ENCODE results near the gene RALGAPA1.
"Not testable (repeated sequence)": the region's sequence is repeated elsewhere in the genome, so short reads cannot be mapped to it uniquely, and the experiment has no call there.

Gene RALGAPA1

GRCh38 chr14:35841704-35842103 lies 32.6 kb upstream of the RALGAPA1 start:
- not testable (repeated sequence) for H3K4me1 ChIP-seq (ENCODE audit: insufficient read depth, low read length); H3K27me3 ChIP-seq (ENCODE audit: insufficient read depth, low read length); H3K9me3 ChIP-seq (ENCODE audit: insufficient read depth, low read depth, low read length); H3K4me3 ChIP-seq (ENCODE audit: low read length); H3K27ac ChIP-seq (ENCODE audit: low read depth, low read length); H3K9ac ChIP-seq (ENCODE audit: low read depth, low read length)
- H3K36me3 ChIP-seq (ENCODE audit: insufficient read depth, low read length): peaks cover 38% of the 10 kb centered on the region
- WGBS: 92% methylated on average over 2 of the region's 2 CpGs

DNA sequence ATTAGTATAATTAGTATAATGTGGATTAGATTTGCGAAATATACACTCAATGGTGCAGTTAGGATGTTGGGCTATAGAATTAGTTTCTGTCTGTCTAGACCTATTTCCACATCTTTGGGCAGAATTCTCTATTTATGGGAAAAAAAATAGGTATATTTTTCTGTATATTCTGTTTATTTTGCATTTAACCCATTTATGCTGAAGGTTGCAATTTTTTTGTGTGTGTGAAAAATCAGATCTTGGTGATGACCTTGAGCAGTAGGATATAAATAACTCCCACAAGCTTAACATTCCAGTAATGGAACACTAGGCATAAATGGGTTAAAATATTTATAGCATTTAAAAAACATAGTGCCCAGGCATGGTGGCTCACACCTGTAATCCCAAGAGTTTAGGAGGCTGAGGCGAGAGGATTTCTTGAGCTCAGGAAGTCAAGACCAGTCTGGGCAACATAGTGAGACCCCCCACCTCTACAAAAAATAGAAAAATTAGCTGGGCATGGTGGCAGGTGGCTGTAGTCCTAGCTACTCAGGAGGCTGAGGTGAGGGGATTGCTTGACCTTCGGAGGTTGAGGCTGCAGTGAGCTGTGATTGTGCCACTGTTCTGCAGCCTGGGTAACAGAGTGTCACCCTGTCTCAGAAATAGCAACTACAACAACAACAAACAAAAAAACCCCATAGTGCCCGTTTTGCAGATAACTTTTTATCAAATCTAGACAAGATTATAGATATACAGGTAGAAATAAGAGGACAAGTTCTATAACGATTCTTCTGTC lies 26.3 kb upstream of the RALGAPA1 start:
- Histone ChIP-seq H3K9me3 (ENCODE audit: insufficient read depth, low read depth, low read length) (no peaks in the 10 kb centered on the region), H3K27me3 (ENCODE audit: insufficient read depth, low read length) (no peaks in the 10 kb centered on the region), H3K9ac (ENCODE audit: low read depth, low read length) (no peak overlapping the region), H3K27ac (ENCODE audit: low read depth, low read length) (no peak overlapping the region), H3K36me3 (ENCODE audit: insufficient read depth, low read length) (peaks cover 66% of the 10 kb centered on the region), H3K4me1 (ENCODE audit: insufficient read depth, low read length) (no peaks in the 10 kb centered on the region), H3K4me3 (ENCODE audit: low read length) (no peak overlapping the region)
- 90% methylated on average over 3 of the region's 5 CpGs for WGBS

- Histone ChIP-seq H3K9ac (ENCODE audit: low read depth, low read length) (no peak overlapping the region), H3K9me3 (ENCODE audit: insufficient read depth, low read depth, low read length) (no peaks in the 10 kb centered on the region), H3K4me1 (ENCODE audit: insufficient read depth, low read length) (peaks cover 6% of the 10 kb centered on the region; the same call in 1 of the 2 replicates), H3K36me3 (ENCODE audit: insufficient read depth, low read length) (peaks cover 34% of the 10 kb centered on the region), H3K27ac (ENCODE audit: low read depth, low read length) (no peak overlapping the region), H3K4me3 (ENCODE audit: low read length) (no peak overlapping the region), H3K27me3 (ENCODE audit: insufficient read depth, low read length) (no peaks in the 10 kb centered on the region)
- 89% methylated on average over 1 of the region's 1 CpG for WGBS
Measured at GRCh38 chr14:35829449-35829848, 20.4 kb upstream of the RALGAPA1 start.

DNA sequence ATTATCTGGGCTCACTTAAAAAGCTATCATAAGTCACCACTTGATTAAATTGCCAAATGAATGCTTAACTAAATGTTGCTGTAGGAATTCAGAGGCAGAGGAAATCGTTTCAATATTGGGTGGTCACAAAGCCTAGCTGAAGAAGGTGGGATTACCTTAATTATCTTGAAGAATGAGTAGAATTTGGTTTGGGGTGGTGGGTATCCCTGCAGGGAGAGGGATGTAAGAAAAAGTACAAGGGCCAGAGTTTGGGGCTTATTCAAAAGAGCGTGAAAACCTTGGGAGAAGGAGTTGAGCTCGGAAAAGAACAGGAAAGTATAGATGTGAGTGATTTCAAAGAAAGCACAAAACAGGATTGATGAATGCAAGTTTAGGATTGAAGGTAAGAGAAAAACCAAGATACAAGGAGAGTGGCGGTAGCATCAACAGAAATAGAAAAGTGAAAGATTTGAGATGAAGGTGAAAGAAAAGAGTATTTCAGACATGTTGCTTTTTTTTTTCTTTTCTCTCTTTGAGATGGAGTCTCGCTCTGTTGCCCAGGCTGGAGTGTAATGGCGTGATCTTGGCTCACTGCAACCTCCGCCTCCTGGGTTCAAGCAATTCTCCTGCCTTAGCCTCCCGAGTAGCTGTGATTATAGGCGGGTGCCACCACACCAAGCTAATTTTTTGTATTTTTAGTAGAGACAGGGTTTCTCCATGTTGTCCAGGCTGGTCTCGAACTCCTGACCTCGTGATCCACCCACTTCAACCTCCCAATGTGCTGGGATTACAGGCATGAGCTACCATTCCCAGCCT lies 18.8 kb upstream of the RALGAPA1 start:
- H3K9ac ChIP-seq (ENCODE audit: low read depth, low read length): peak overlapping the region; percentile 88; the same call in 1 of the 2 replicates
- H3K9me3 ChIP-seq (ENCODE audit: insufficient read depth, low read depth, low read length): no peaks in the 10 kb centered on the region
- H3K27me3 ChIP-seq (ENCODE audit: insufficient read depth, low read length): no peaks in the 10 kb centered on the region
- peaks cover 18% of the 10 kb centered on the region for H3K36me3 ChIP-seq (ENCODE audit: insufficient read depth, low read length)
- peak overlapping the region; percentile 93 for H3K4me3 ChIP-seq (ENCODE audit: low read length)
- H3K27ac ChIP-seq (ENCODE audit: low read depth, low read length): no peak overlapping the region
- WGBS: 91% methylated on average over 10 of the region's 11 CpGs
- H3K4me1 ChIP-seq (ENCODE audit: insufficient read depth, low read length): peaks cover 6% of the 10 kb centered on the region; the same call in 1 of the 2 replicates

DNA sequence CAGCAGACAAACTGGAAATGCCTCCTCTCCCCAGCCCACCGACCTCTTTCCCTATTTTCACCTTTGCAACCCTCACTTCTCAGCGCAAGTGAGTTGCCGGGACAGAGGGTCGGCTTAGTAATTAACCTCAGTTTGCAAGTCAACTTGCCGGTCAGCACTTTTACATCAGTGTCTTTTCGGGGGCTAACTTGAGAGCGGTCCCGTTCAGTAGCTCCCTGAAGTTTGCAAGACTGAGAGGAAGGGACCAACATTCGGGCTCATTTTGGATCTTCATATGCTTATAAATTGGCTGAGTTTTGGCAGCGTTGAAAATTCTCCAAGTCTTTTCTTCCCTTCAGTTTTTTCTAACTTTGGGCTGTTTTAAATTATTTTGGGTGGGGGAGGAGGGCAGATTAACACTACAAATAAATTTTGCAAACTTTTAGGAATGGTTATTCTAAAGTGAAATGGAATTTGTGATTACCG lies 17.9 kb upstream of the RALGAPA1 start:
- Histone ChIP-seq H3K9ac (ENCODE audit: low read depth, low read length) (peak overlapping the region; percentile 88), H3K9me3 (ENCODE audit: insufficient read depth, low read depth, low read length) (no peaks in the 10 kb centered on the region)

GRCh38 chr14:35826218-35826951 lies 17.3 kb upstream of the RALGAPA1 start, which contains the start of gene BRMS1L:
Gene BRMS1L (plus strand): TSS chr14:35826338. CDS start chr14:35826517, 179 bp downstream.
- Histone ChIP-seq H3K9ac (ENCODE audit: low read depth, low read length) (peak within 1 kb of the TSS; percentile 88), H3K4me3 (ENCODE audit: low read length) (peak within 1 kb of the TSS; percentile 93), H3K9me3 (ENCODE audit: insufficient read depth, low read depth, low read length) (no peaks in the 10 kb centered on the region), H3K27me3 (ENCODE audit: insufficient read depth, low read length) (no peaks in the 10 kb centered on the region), H3K4me1 (ENCODE audit: insufficient read depth, low read length) (peaks cover 6% of the 10 kb centered on the region; the same call in 1 of the 2 replicates), H3K36me3 (ENCODE audit: insufficient read depth, low read length) (peaks cover 5% of the 10 kb centered on the region), H3K27ac (ENCODE audit: low read depth, low read length) (peak within 1 kb of the TSS; percentile 92)
- under 1% methylated on average over 70 of the region's 70 CpGs for WGBS

More for the DNA sequence above, 17.9 kb upstream of the RALGAPA1 start:
- peaks cover 11% of the 10 kb centered on the region for H3K36me3 ChIP-seq (ENCODE audit: insufficient read depth, low read length)
- peak overlapping the region; percentile 93 for H3K4me3 ChIP-seq (ENCODE audit: low read length)
- H3K27ac ChIP-seq (ENCODE audit: low read depth, low read length): peak overlapping the region; percentile 37; the same call in 1 of the 2 replicates
- no peaks in the 10 kb centered on the region for H3K27me3 ChIP-seq (ENCODE audit: insufficient read depth, low read length)
- WGBS: 2% methylated on average over 11 of the region's 11 CpGs
- H3K4me1 ChIP-seq (ENCODE audit: insufficient read depth, low read length): peaks cover 6% of the 10 kb centered on the region; the same call in 1 of the 2 replicates

GRCh38 chr14:35825968-35826217 lies 16.8 kb upstream of the RALGAPA1 start:
- no peak overlapping the region for H3K27ac ChIP-seq (ENCODE audit: low read depth, low read length)
- peaks cover 6% of the 10 kb centered on the region; the same call in 1 of the 2 replicates for H3K4me1 ChIP-seq (ENCODE audit: insufficient read depth, low read length)
- H3K4me3 ChIP-seq (ENCODE audit: low read length): peak overlapping the region; percentile 93
- WGBS: under 1% methylated on average over 6 of the region's 6 CpGs
- H3K9me3 ChIP-seq (ENCODE audit: insufficient read depth, low read depth, low read length): no peaks in the 10 kb centered on the region
- H3K36me3 ChIP-seq (ENCODE audit: insufficient read depth, low read length): peaks cover under 1% of the 10 kb centered on the region; the same call in 1 of the 2 replicates
- peak overlapping the region; percentile 56; the same call in 1 of the 2 replicates for H3K9ac ChIP-seq (ENCODE audit: low read depth, low read length)
- no peaks in the 10 kb centered on the region for H3K27me3 ChIP-seq (ENCODE audit: insufficient read depth, low read length)

- 96% methylated on average over 24 of the region's 55 CpGs for WGBS
- not testable (repeated sequence) for H3K4me3 ChIP-seq (ENCODE audit: low read length); H3K36me3 ChIP-seq (ENCODE audit: insufficient read depth, low read length); H3K27me3 ChIP-seq (ENCODE audit: insufficient read depth, low read length); H3K9ac ChIP-seq (ENCODE audit: low read depth, low read length); H3K27ac ChIP-seq (ENCODE audit: low read depth, low read length); H3K4me1 ChIP-seq (ENCODE audit: insufficient read depth, low read length); H3K9me3 ChIP-seq (ENCODE audit: insufficient read depth, low read depth, low read length)
Measured at GRCh38 chr14:35824446-35825165, 15.5 kb upstream of the RALGAPA1 start.

- no peak overlapping the region for H3K4me3 ChIP-seq (ENCODE audit: low read length)
- 72% methylated on average over 3 of the region's 3 CpGs for WGBS
- no peak overlapping the region for H3K9ac ChIP-seq (ENCODE audit: low read depth, low read length)
- H3K36me3 ChIP-seq (ENCODE audit: insufficient read depth, low read length): no peaks in the 10 kb centered on the region
- no peak overlapping the region for H3K27ac ChIP-seq (ENCODE audit: low read depth, low read length)
- no peaks in the 10 kb centered on the region for H3K9me3 ChIP-seq (ENCODE audit: insufficient read depth, low read depth, low read length)
- no peaks in the 10 kb centered on the region for H3K27me3 ChIP-seq (ENCODE audit: insufficient read depth, low read length)
- H3K4me1 ChIP-seq (ENCODE audit: insufficient read depth, low read length): peaks cover 3% of the 10 kb centered on the region; the same call in 1 of the 2 replicates
Measured at GRCh38 chr14:35822501-35822900, 13.4 kb upstream of the RALGAPA1 start.

DNA sequence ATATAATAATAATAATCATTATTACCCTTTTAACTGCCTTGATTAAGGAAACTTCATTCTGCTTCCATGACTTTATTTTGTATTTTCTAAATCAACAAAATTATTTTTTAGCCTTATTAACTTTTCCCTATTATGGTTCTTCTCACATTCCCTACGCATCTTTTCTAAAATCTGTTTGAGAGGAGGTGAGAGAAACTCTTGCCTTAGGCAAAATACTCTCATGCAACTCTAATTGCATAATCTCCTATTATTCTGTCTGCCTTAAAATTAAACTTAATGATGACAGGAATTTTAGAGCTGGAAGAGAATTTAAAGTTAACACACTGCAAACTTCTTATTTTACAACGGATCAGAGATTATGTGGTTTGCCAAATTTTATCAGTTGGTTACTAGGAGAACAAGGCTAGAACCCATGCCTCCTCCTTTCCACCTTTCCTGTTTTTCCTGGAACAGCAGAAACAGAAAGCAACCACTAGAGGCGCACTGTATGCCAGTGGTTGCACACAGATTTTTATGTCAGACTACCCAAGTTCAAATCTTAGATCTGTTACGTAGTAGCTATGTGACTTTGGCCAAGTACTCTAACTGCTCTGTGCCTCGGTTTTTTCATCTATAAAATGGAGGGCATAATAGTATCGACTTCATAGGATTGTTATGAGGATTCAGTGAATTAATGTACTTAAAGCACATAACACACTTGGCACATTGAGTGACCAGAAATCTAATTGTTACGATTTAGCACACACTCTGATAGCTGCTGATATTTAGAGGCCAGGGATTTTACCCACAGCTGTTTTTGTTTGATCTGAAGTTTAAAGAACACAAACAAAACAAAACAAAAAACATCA lies 12.7 kb upstream of the RALGAPA1 start:
- Histone ChIP-seq H3K4me3 (ENCODE audit: low read length) (no peak overlapping the region), H3K9ac (ENCODE audit: low read depth, low read length) (no peak overlapping the region), H3K36me3 (ENCODE audit: insufficient read depth, low read length) (no peaks in the 10 kb centered on the region), H3K27ac (ENCODE audit: low read depth, low read length) (no peak overlapping the region), H3K9me3 (ENCODE audit: insufficient read depth, low read depth, low read length) (no peaks in the 10 kb centered on the region), H3K27me3 (ENCODE audit: insufficient read depth, low read length) (no peaks in the 10 kb centered on the region), H3K4me1 (ENCODE audit: insufficient read depth, low read length) (no peaks in the 10 kb centered on the region)
- 39% methylated on average over 5 of the region's 7 CpGs for WGBS

Measured in HUES64 (cell line).